ENCODE measurements around the gene HOXA4. TPM values are rescaled to one million over a fixed set of nuclear protein-coding genes. Genes with fewer than 3 reads are reported as not detected.

Gene HOXA4
- polyA plus RNA-seq, 3 donors, result 0.48 TPM; not detected in 2

DNA sequence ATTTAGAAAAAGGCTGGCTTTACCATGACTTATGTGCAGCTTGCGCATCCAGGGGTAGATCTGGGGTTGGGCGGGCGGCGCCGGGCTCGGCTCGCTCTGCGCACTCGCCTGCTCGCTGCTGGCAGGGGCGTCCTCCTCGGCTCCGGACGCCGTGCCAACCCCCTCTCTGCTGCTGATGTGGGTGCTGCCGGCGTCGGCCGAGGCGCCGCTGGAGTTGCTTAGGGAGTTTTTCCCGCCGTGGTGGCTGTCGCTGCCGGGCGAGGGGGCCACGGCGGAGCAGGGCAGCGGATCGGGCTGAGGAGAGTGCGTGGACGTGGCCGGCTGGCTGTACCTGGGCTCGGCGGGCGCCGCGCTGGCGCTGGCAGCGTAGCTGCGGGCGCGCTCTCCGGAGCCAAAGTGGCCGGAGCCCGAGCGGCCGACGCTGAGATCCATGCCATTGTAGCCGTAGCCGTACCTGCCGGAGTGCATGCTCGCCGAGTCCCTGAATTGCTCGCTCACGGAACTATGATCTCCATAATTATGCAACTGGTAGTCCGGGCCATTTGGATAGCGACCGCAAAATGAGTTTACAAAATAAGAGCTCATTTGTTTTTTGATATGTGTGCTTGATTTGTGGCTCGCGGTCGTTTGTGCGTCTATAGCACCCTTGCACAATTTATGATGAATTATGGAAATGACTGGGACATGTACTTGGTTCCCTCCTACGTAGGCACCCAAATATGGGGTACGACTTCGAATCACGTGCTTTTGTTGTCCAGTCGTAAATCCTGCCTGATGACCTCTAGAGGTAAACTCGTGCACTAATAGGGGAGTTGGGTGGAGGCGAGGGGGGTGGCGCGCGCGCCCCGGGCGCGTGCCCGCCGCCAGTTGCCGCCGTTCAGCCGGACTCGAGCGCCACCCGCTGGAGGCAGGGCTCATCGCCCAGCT, 12.7 kb upstream of the HOXA4 start, which contains the start of gene HOXA5:
Gene HOXA5 (minus strand): TSS at position 659 of the 927 bp plus-strand sequence. CDS start 74 bp downstream, at position 585.
- peaks cover 3 to 11% of the 10 kb centered on the region in 2 donors for H3K36me3 Mint-ChIP-seq
- Histone ChIP-seq H4K20me1 (ENCODE audit: insufficient read depth, low read length) (no peaks in the 10 kb centered on the region), H3K9me3 (replicated peaks in 1 of 2; ENCODE audit: control insufficient read depth in 1 of 2, insufficient read depth in 1 of 2, low read length in 2 of 2) (peaks cover 22 to 23% of the 10 kb centered on the region in 2 donors), H3K27me3 (ENCODE audit: control insufficient read depth in 2 of 2, insufficient read depth in 2 of 2, low read length in 2 of 2) (peaks cover 21 to 56% of the 10 kb centered on the region in 2 donors), H3K79me2 (ENCODE audit: insufficient read depth, low read length) (no peaks in the 10 kb centered on the region), H3K36me3 (replicated peaks in 1 of 2; ENCODE audit: control insufficient read depth in 1 of 2, insufficient read depth in 2 of 2, low read length in 2 of 2) (no peaks in the 10 kb centered on the region), H3K4me2 (replicated peaks; ENCODE audit: extremely low read depth, low read length, poor library complexity, severe bottlenecking) (peak within 1 kb of the TSS; percentile 67), H3K4me3 (replicated peaks in 1 of 3; ENCODE audit: low read depth in 2 of 3, low read length in 3 of 3) (peak within 1 kb of the TSS; percentile 27 to 70 (median 29)), H3K4me1 (ENCODE audit: control insufficient read depth in 1 of 2, insufficient read depth in 2 of 2, low read length in 2 of 2) (peaks cover 11 to 14% of the 10 kb centered on the region in 2 donors), H3K27ac (ENCODE audit: low read depth in 1 of 2, low read length in 2 of 2) (peak within 1 kb of the TSS in 1 of 2 donors; percentile 36), H2AFZ (ENCODE audit: insufficient read depth, low read depth, low read length, poor library complexity, severe bottlenecking) (peak within 1 kb of the TSS; percentile 53), H3K9ac (ENCODE audit: insufficient read depth, low read length, poor library complexity, severe bottlenecking) (peak within 1 kb of the TSS; percentile 40)
- peak within 1 kb of the TSS in 6 of 7 donors; percentile 50 to 85 (median 68) for H3K27ac Mint-ChIP-seq
- TF ChIP-seq, protein P1, sequence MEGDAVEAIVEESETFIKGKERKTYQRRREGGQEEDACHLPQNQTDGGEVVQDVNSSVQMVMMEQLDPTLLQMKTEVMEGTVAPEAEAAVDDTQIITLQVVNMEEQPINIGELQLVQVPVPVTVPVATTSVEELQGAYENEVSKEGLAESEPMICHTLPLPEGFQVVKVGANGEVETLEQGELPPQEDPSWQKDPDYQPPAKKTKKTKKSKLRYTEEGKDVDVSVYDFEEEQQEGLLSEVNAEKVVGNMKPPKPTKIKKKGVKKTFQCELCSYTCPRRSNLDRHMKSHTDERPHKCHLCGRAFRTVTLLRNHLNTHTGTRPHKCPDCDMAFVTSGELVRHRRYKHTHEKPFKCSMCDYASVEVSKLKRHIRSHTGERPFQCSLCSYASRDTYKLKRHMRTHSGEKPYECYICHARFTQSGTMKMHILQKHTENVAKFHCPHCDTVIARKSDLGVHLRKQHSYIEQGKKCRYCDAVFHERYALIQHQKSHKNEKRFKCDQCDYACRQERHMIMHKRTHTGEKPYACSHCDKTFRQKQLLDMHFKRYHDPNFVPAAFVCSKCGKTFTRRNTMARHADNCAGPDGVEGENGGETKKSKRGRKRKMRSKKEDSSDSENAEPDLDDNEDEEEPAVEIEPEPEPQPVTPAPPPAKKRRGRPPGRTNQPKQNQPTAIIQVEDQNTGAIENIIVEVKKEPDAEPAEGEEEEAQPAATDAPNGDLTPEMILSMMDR (IDR thresholded peaks at IDR 0.05), result peak; percentile 47
- peaks cover 13 to 39% (median 34%) of the 10 kb centered on the region in 7 donors for H3K9me3 Mint-ChIP-seq
- WGBS (ENCODE audit: insufficient coverage), result 81% methylated on average over 79 of the region's 86 CpGs
- H3K4me1 Mint-ChIP-seq, result peaks cover 18% of the 10 kb centered on the region
- H3K4me3 Mint-ChIP-seq, result peak within 1 kb of the TSS; percentile 81 to 92
- DNase-seq, result peak; percentile 57 to 87 (median 72)
- peaks cover 46 to 63% (median 59%) of the 10 kb centered on the region in 3 donors for H3K27me3 Mint-ChIP-seq (ENCODE audit: low read depth in 3 of 3)
- intact Hi-C loops (cut with micrococcal nuclease), result loop anchor here in 1 of 2 donors (5.0 kb wide), 1 partner anchor 281 kb away; the partner anchor contains the start of gene SKAP2

DNA sequence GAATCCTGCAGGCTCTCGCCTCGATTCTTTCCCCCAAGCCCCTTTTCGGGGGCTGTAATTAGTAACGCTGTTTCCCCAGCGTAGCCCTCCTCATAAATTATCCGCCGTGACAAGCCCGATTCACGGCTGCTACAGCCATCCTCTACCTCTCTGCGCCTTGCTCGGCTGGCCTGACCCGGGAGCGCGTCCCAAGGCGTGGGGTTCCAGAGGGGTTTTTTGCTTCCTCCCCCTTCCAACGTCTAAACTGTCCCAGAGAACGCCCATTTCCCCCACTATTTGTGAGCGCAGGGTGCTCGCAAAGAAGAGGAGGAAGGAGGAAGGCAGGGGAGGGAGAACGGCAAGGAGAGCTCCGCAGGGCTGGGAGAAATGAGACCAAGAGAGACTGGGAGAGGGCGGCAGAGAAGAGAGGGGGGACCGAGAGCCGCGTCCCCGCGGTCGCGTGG, 12.0 kb upstream of the HOXA4 start:
- H3K36me3 Mint-ChIP-seq, result peaks cover 3 to 8% of the 10 kb centered on the region in 2 donors
- peak overlapping the region in 5 of 7 donors; percentile 10 to 85 (median 67) for H3K27ac Mint-ChIP-seq
- Histone ChIP-seq H3K36me3 (replicated peaks in 1 of 2; ENCODE audit: control insufficient read depth in 1 of 2, insufficient read depth in 2 of 2, low read length in 2 of 2) (no peaks in the 10 kb centered on the region), H3K9me3 (replicated peaks in 1 of 2; ENCODE audit: control insufficient read depth in 1 of 2, insufficient read depth in 1 of 2, low read length in 2 of 2) (peaks cover 19 to 22% of the 10 kb centered on the region in 2 donors), H3K4me1 (ENCODE audit: control insufficient read depth in 1 of 2, insufficient read depth in 2 of 2, low read length in 2 of 2) (peaks cover 6 to 7% of the 10 kb centered on the region in 2 donors), H3K4me2 (replicated peaks; ENCODE audit: extremely low read depth, low read length, poor library complexity, severe bottlenecking) (peak overlapping the region; percentile 67), H3K79me2 (ENCODE audit: insufficient read depth, low read length) (no peaks in the 10 kb centered on the region), H3K9ac (ENCODE audit: insufficient read depth, low read length, poor library complexity, severe bottlenecking) (peak overlapping the region; percentile 40), H3K27me3 (ENCODE audit: control insufficient read depth in 2 of 2, insufficient read depth in 2 of 2, low read length in 2 of 2) (peaks cover 19 to 51% of the 10 kb centered on the region in 2 donors), H4K20me1 (ENCODE audit: insufficient read depth, low read length) (no peaks in the 10 kb centered on the region), H2AFZ (ENCODE audit: insufficient read depth, low read depth, low read length, poor library complexity, severe bottlenecking) (peak overlapping the region; percentile 53), H3K4me3 (replicated peaks in 1 of 3; ENCODE audit: low read depth in 2 of 3, low read length in 3 of 3) (peak overlapping the region; percentile 27 to 70 (median 29)), H3K27ac (ENCODE audit: low read depth in 1 of 2, low read length in 2 of 2) (no peak overlapping the region)
- DNase-seq, result no peak
- TF ChIP-seq, protein P1 (IDR thresholded peaks at IDR 0.05), result no peak
- WGBS (ENCODE audit: insufficient coverage), result 81% methylated on average over 19 of the region's 29 CpGs
- H3K9me3 Mint-ChIP-seq, result peaks cover 13 to 39% (median 31%) of the 10 kb centered on the region in 7 donors
- peaks cover 12% of the 10 kb centered on the region for H3K4me1 Mint-ChIP-seq
- peak overlapping the region; percentile 81 to 88 for H3K4me3 Mint-ChIP-seq
- peaks cover 42 to 59% (median 53%) of the 10 kb centered on the region in 3 donors for H3K27me3 Mint-ChIP-seq (ENCODE audit: low read depth in 3 of 3)
- intact Hi-C loops (cut with micrococcal nuclease), result loop anchor here in 1 of 2 donors (5.0 kb wide), 1 partner anchor 280 kb away; the partner anchor contains the start of gene SKAP2
